ENCODE data around the gene NAGK.
"Not testable (repeated sequence)": the region's sequence is repeated elsewhere in the genome, so short reads cannot be mapped to it uniquely, and the experiment has no call there.

DNA sequence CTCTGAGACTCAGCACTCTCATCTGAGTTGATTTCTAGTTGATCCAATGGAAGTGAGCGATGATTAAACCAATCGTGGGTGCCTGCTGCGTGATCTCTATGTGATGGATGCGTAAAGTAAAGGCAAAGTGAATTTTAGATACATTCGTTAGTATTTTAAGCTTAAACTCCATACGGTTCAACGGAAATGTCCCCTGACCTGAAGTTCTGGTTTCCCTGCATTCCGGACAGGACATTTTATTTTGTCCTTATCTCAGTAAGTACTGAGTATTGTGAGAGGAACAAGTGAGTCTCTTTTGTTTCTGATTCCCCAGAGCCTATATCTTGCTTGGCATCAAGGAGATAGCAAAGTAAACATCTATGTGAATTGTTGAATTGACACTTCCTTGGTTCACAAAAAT lies 32.2 kb upstream of the NAGK start:
- TF ChIP-seq POLR2A (IDR thresholded peaks at IDR 0.05) = not testable (repeated sequence)
- TF ChIP-seq, protein P1, sequence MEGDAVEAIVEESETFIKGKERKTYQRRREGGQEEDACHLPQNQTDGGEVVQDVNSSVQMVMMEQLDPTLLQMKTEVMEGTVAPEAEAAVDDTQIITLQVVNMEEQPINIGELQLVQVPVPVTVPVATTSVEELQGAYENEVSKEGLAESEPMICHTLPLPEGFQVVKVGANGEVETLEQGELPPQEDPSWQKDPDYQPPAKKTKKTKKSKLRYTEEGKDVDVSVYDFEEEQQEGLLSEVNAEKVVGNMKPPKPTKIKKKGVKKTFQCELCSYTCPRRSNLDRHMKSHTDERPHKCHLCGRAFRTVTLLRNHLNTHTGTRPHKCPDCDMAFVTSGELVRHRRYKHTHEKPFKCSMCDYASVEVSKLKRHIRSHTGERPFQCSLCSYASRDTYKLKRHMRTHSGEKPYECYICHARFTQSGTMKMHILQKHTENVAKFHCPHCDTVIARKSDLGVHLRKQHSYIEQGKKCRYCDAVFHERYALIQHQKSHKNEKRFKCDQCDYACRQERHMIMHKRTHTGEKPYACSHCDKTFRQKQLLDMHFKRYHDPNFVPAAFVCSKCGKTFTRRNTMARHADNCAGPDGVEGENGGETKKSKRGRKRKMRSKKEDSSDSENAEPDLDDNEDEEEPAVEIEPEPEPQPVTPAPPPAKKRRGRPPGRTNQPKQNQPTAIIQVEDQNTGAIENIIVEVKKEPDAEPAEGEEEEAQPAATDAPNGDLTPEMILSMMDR (IDR thresholded peaks at IDR 0.05) = not testable (repeated sequence)

Measured in thyroid gland (tissue), 4 donors.